Measurements from ENCODE around the gene JADE3.
A peak's percentile ranks its signal among the peaks of the same experiment; 100 is the strongest.

The JADE3 gene

GRCh38 chrX:46912098-46912602, at the start of gene JADE3:
JADE3 (plus strand) TSS chrX:46912421; CDS start chrX:46984895, 72,474 bp downstream.
- DNase-seq: peak; percentile 60

- DNase-seq: no peak
Measured at GRCh38 chrX:46863072-46863471, 49.1 kb upstream of the JADE3 start.

- DNase-seq: peak; percentile 1
Measured at GRCh38 chrX:46864606-46865005, 47.6 kb upstream of the JADE3 start.

- peak; percentile 55 for DNase-seq
Measured at GRCh38 chrX:46865281-46865680, 46.9 kb upstream of the JADE3 start.

GRCh38 chrX:46866726-46867125, 45.5 kb upstream of the JADE3 start:
- no peak for DNase-seq

GRCh38 chrX:46873746-46874145, 38.5 kb upstream of the JADE3 start:
- no peak for DNase-seq

- no peak for DNase-seq
Measured at GRCh38 chrX:46876901-46877300, 35.3 kb upstream of the JADE3 start.

- DNase-seq: no peak
Measured at GRCh38 chrX:46882266-46882665, 30.0 kb upstream of the JADE3 start.

GRCh38 chrX:46884799-46885198, 27.4 kb upstream of the JADE3 start:
- DNase-seq: no peak

- DNase-seq: no peak
Measured at GRCh38 chrX:46898207-46898606, 14.0 kb upstream of the JADE3 start.

GRCh38 chrX:46903458-46904242, 8.6 kb upstream of the JADE3 start:
- DNase-seq: peak; percentile 74

GRCh38 chrX:46904626-46905025, 7.6 kb upstream of the JADE3 start:
- DNase-seq: no peak

GRCh38 chrX:46910415-46910814, 1.8 kb upstream of the JADE3 start:
- no peak for DNase-seq

GRCh38 chrX:46912603-46913491, 626 bp downstream of the JADE3 start:
- peak; percentile 14 for DNase-seq

- DNase-seq: no peak
Measured at GRCh38 chrX:46913667-46914066, 1.4 kb downstream of the JADE3 start.

GRCh38 chrX:46916273-46916672, 4.1 kb downstream of the JADE3 start:
- no peak for DNase-seq

- no peak for DNase-seq
Measured at GRCh38 chrX:46917622-46918021, 5.4 kb downstream of the JADE3 start.

- no peak for DNase-seq
Measured at GRCh38 chrX:46918434-46918833, 6.2 kb downstream of the JADE3 start.

- DNase-seq: no peak
Measured at GRCh38 chrX:46920235-46920634, 8.0 kb downstream of the JADE3 start.

- DNase-seq: no peak
Measured at GRCh38 chrX:46922611-46923010, 10.4 kb downstream of the JADE3 start.

GRCh38 chrX:46927718-46928117, 15.5 kb downstream of the JADE3 start:
- DNase-seq: no peak

- no peak for DNase-seq
Measured at GRCh38 chrX:46929439-46930261, 17.4 kb downstream of the JADE3 start.

- no peak for DNase-seq
Measured at GRCh38 chrX:46935295-46935694, 23.1 kb downstream of the JADE3 start.
